HL-60 (cell line): ENCODE results near the gene CTNNA3.

ENCODE experiments used
- DNase-seq, 2 experiments: peaks; one replicate each; pipeline ENCODE4 v3.0.0-alpha.2; 2010 to 2020; ENCODE audit warnings: low read depth in 1 of 2, low spot score in 1 of 2
- H3K27ac ChIP-seq: fragments of 250-450 bp; sonication (Bioruptor Pico); replicated peaks from 2 replicates; pipeline ENCODE4 v1.5.1; 2020; ENCODE audit warnings: mild to moderate bottlenecking, moderate library complexity
- H3K27me3 ChIP-seq: fragments of 250-450 bp; sonication (Bioruptor Pico); 2 replicates; pipeline ENCODE4 v1.5.1; 2021; ENCODE audit warnings: mild to moderate bottlenecking, moderate library complexity; ENCODE audit not compliant: insufficient read depth, poor library complexity, severe bottlenecking
- H3K4me3 ChIP-seq: replicated peaks from 2 replicates; pipeline ENCODE4 v1.5.1; 2011; ENCODE audit warnings: mild to moderate bottlenecking, control low read depth, low read length; ENCODE audit not compliant: insufficient read depth
- CTCF ChIP-seq: IDR thresholded peaks from one replicate; pipeline ENCODE4 v1.5.1; 2011; ENCODE audit warnings: low read length, control low read depth, inconsistent platforms; ENCODE audit not compliant: insufficient read depth
- GABPA ChIP-seq: IDR thresholded peaks from 2 replicates; pipeline ENCODE4 v1.6.1; 2012; ENCODE audit warnings: low read depth
- POLR2AphosphoS5 ChIP-seq: IDR thresholded peaks from 2 replicates; pipeline ENCODE4 v1.6.1; 2012; ENCODE audit warnings: low read depth
- REST ChIP-seq: IDR thresholded peaks from 2 replicates; pipeline ENCODE4 v1.6.1; 2012; ENCODE audit warnings: low read depth; ENCODE audit not compliant: insufficient replicate concordance
- SPI1 ChIP-seq: IDR thresholded peaks from 2 replicates; pipeline ENCODE4 v1.6.1; 2012; ENCODE audit warnings: low read depth, mild to moderate bottlenecking, borderline replicate concordance

The CTNNA3 gene

GRCh38 chr10:66318761-66319160, 1377.2 kb downstream of the CTNNA3 start:
- TF ChIP-seq POLR2AphosphoS5 (no peak), CTCF (no peak), GABPA (no peak), SPI1 (no peak), REST (no peak)
- no peak overlapping the region for H3K4me3 ChIP-seq

GRCh38 chr10:66307826-66308225, 1388.2 kb downstream of the CTNNA3 start:
- no peaks in the 10 kb centered on the region for H3K27me3 ChIP-seq
- no peak overlapping the region for H3K4me3 ChIP-seq
- H3K27ac ChIP-seq: no peak overlapping the region
- DNase-seq: no peak
- TF ChIP-seq POLR2AphosphoS5: no peak
- TF ChIP-seq GABPA: no peak
- no peak for TF ChIP-seq SPI1
- no peak for TF ChIP-seq REST
- no peak for TF ChIP-seq CTCF

More at GRCh38 chr10:66318761-66319160, 1377.2 kb downstream of the CTNNA3 start:
- no peak overlapping the region for H3K27ac ChIP-seq
- H3K27me3 ChIP-seq: no peaks in the 10 kb centered on the region
- no peak for DNase-seq

- no peaks in the 10 kb centered on the region for H3K27me3 ChIP-seq
- TF ChIP-seq CTCF (no peak), SPI1 (no peak), GABPA (no peak), REST (no peak), POLR2AphosphoS5 (no peak)
- DNase-seq: no peak
- H3K27ac ChIP-seq: no peak overlapping the region
- no peak overlapping the region for H3K4me3 ChIP-seq
Observed at GRCh38 chr10:66301078-66301477, 1394.9 kb downstream of the CTNNA3 start.
